GM21786 (cell line): ENCODE data around the gene MYO10.

Experiments
- ATAC-seq: cut with Tn5 transposase; IDR thresholded peaks from one replicate; pipeline ENCODE4 v1.9.1; 2021; ENCODE audit not compliant: unreplicated experiment

Gene MYO10

GRCh38 chr5:16826379-16827125 is 109.5 kb downstream of the MYO10 start:
- ATAC-seq = no peak

DNA sequence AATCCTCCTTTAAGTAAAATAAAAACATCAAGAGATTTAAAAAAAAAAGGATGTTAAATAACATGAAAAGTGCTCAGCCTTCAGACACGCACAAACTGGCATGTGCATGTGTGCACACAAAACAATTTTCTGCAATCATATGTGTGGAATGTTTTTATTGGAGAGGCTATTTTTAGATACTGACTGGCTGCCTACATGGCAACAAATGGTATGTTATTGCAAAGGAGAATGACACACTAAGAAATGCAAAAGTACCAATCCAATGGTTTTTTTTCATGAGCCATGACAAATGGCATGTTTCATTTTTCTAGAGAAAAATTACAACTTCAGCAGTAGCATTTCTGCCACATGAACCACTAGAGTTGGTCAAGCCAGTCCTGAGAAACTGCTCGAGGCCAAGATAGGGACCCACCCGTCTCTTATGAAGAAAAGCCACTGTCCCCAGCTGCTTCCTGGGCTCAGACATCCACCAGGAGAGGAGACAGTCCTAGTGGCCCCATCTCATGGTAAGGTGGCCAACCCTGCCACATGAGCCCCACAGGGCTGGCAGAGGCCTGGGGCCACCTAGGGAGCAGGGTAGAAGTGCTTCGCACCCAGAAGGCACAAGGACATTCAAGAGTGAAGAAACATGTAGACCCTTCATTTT is 116.4 kb downstream of the MYO10 start:
- ATAC-seq = no peak

DNA sequence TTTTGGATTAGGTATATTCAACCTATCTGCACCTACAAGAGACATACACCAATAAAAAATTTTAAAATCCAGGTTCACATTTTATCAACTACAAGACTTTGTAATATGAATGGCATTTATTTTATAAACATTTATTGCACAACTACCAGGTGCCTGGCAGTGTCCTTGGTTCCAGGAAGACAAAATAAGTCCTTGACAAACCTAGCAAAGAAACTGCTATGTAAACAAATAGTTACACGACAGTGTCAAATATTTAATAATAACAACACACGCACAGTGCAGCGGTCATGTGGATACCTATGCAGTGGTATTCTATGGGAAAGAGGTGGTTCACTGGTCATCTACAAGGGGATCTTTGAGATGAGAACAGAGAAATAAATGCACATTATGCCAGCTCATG is 120.7 kb downstream of the MYO10 start:
- no peak for ATAC-seq

- no peak for ATAC-seq
Measured at GRCh38 chr5:16812911-16813310, 123.2 kb downstream of the MYO10 start.

DNA sequence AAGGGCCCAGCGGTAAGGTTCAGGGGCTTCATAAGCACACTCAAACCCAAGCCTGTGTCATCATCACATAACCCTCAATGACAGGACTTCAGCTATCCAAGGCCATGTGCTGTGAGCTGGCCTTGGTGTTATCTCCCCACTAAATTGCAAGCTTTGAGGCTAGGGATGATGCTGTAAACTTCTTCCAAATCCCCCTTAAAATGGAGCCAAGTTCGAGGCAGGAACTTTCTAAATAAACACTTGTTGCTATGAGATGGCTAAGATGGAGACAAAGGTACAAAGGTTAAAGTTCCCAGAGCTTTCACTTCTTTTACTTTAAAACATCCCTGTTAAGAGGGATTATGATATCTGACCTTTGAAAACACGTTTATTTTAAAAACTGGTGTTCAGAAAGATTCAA is 123.6 kb downstream of the MYO10 start:
- no peak for ATAC-seq

DNA sequence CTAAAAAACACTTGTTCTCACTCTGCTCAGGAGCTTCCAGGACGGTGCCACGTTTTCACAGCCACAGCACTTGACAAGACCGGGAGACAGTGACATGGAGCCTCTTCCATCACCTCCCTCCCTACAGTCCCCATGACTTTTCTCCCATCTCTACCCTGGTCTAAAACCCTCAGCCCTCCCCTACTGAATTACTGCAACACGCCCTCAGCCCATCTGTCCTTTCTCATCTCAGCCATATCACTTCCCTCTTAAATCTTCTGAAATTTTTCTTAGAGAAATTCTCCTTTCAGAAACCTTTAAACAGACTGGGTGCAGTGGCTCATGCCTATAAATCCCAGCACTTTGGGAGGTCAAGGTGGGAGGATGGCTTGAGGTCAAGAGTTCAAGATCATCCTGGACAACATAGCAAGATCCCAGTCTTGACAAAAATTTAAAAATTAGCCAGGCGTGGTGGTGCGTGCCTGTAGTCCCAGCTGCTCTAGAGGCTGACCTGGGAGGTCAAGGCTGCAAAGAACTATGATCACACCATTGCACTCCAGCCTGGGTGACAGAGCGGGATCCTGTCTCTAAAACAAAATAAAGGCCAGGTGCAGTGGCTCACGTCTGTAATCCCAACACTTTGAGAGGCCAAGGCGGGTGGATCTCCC is 125.8 kb downstream of the MYO10 start:
- no peak for ATAC-seq

- ATAC-seq = no peak
Measured at GRCh38 chr5:16809395-16810207, 126.5 kb downstream of the MYO10 start.

- ATAC-seq = no peak
Measured at GRCh38 chr5:16809010-16809394, 127.1 kb downstream of the MYO10 start.

- ATAC-seq = no peak
Measured at GRCh38 chr5:16808021-16808420, 128.1 kb downstream of the MYO10 start.

GRCh38 chr5:16807547-16807864 is 128.6 kb downstream of the MYO10 start:
- ATAC-seq = no peak

DNA sequence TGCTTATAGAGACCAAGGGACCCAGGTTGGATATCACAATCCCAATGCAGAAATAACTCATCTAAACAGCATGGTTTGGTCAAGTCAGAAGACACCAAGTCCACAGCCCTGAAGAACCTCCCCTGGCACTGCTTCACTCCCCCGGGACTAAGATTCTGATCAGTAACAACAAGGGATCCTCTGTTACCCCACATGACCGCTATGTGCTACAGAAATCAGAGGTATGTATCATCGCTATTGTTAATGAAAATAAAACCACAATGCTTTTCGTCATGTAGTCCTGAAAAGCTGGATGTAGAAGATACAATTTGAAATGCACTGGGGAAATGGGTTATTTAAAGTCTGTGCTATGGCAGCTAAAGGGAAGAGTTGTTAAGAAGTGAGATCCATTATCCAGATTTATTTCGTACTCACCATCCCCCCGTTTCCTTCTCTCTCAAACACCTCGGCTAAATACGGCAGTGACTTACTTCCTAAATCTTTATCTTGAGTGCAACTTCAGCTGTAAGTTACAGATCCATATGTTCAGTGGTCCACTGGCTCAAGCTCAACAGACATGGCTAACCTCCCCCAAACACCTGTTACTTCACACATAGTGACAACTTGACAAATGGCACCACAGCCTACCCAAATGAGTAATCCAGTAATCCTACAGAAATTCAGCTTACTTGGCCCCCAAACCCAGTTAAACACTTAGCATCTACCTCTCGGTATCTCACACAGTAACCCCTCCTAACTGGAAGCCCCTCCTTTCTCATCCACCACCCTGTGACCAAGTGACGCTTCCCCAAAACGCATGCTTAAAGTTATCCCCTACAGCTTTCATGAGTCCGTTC is 129.2 kb downstream of the MYO10 start:
- no peak for ATAC-seq

DNA sequence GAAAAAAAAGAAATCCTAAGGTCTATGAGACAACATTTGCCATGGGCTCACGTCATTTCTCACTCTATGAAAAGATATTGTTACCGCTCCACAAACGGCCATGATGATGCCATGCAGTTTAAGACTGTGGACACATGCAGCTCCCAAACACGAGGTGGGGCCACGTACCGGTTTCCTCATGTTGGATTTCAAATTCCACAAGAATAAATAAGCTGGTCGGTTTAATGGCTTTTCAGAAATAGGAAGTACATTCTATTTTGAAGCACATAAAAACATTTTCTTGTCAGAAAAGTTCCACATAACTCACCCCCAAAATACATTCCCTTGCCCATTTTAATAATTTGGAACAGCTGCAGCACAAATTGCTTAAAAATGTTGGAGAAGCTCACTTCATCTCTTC is 130.6 kb downstream of the MYO10 start:
- no peak for ATAC-seq

DNA sequence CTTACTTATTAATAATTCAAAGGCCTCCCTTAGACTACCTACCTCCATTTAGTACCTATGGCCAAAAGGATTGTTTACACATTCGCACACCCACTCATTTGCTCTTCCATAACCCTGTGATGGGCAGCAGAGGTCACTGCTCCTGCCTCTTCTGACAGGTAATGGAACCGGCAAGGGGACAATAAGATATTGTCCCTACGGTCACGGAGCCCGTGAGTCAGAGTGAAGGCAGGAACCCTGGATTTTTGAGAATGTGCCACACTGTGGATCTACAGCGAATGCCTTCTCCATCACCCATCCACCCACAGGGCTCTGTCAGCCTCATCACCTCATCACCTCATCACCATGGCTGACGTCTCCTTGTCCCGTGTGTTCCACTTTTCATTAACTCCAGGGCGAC is 132.3 kb downstream of the MYO10 start:
- no peak for ATAC-seq

DNA sequence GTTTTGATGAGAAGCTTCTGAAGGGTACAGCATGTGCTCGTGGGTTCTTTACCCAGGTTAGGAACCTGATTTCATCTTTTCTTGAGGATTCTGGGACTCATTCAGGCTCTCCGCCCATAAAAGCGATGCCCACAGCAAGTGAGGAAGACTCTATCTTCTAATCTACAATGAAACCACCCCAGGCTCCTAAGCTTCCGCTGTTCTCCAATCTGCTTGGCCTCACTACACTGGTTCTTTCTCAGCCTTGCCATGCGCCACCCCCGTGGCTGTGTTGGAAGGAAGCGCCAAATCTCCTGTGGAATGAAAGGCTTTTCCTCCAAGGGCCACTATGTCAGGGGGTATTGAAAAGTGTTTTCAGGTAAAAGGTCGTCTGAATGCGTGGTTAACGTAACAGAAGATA is 135.6 kb downstream of the MYO10 start:
- ATAC-seq = no peak

DNA sequence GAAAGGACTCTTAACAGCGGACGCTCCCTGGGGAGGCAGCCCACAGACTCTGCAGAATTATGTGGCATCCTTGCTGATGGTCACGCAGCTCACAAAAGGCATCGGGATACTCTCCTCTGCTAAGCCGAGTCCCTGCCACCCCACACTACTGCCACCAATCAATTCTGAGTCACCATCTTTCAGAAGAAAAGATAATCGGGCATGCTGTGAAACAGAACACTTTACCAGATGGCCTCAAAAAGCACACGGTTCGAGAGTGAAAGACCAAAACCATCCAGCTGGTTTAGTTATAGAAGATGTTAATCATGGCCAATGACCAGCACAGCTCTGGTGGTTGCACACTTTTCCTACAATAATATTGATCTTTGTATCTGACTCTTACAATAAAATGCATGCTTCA is 136.3 kb downstream of the MYO10 start:
- no peak for ATAC-seq

GRCh38 chr5:16797951-16798350 is 138.1 kb downstream of the MYO10 start:
- ATAC-seq = no peak

DNA sequence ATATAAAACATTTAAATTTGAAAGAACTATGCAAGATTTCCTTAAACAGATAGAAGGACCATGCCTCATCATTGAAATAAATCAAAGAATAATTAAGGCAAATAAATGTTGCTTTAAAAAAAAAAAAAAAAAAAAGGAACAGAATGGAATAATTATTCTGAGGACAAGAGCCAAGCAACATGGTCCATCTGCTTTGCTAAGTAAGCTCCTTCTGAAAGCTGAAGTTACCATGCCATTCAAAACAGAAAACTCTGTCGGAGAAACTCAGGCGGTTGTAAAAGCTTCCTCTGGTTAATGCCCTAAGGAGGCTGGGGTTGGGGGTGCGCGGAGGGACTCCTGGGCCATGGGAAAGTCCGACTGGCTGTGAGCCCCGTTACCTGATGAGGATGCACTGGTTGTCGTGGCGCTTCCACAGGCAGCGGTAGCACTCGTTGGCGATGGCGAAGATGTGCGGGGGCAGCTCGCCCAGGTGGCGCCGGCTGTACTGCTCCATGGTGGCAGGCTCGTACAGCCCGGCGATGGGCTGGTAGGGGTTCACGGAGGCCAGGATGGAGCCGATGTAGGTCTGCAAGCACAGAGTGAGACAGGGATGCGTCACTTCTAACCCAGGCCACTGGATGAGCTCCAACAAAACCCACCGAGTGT is 141.7 kb downstream of the MYO10 start:
- ATAC-seq = no peak

DNA sequence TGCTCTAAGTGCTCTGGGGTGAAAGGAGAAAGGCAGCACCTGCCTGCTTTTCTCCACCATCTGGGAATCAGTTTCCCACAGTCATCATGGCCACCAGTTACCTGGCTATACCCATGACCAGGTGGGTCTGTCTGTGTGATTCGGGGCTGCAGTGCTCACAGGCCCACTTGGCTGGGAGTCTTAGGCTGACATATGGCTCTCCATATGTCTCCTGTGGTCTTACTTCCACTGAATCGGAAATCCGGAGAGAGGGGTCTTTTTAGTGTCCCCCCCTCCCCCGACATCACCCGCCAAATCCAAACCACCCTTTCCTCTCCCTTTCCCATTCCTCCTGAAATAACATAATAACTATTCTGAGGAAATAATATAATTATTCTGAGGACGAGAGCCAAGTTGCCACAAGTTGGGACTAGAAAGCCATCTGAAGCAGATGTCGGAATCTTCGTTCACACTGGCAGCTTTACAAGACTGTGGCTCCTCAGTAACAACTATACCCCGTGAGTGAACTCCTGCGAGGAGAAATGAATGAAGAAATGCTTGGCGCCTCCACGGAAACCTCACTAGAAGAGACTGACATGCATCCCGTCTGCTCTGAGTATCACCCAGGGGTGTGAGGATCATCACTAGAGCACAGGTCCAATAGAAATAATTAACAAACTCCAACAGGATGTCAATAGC is 143.4 kb downstream of the MYO10 start:
- ATAC-seq = no peak

DNA sequence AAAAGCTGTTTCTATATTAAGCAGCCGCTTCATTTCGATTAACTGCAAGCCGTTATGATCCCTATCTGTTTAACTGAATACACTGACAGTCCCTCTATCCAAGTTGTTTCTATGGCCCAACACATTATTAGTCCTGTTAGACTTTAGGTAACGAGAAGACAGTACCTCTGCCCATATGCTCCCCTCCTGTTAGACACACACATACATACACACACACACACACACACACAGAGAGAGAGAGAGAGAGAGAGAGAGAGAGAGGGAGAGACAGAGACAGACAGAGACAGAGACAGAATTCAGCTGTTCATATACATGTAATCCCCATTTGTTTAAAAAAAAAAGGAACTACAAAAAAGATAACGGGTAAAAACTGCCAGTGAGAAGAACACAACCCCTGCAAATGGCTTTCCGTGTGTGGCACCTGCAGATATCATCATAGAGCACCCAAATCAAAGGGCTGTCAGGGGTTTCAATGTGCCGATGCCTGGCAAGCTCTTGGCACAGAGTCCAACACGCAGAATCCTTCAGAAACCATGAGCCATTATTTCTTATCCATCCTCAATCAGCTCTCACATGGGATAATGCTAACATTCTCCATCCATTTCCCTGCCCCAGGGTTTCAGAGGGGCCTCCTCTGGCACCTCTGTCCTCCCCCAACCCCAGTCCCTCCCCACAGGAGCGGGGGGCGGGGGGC is 144.0 kb downstream of the MYO10 start:
- no peak for ATAC-seq
